Stomach (tissue), 4 donors: ENCODE data around the gene SLA2.

Source experiments
- CTCF ChIP-seq, 7 experiments: fragments of 450-650 bp in 4 of 7; fragments of 200-600 bp in 3 of 7; sonication (generic) in 3 of 7; IDR thresholded peaks; one replicate each; pipeline ENCODE4 v1.5.1; 2016 to 2019; ENCODE audit warnings: antibody characterized with exemption in 7 of 7, control low read depth in 2 of 7, mild to moderate bottlenecking in 1 of 7
- EP300 ChIP-seq: sonication (generic); formaldehyde crosslinking; IDR thresholded peaks from one replicate; pipeline ENCODE4 v1.6.1; 2017; ENCODE audit warnings: antibody characterized with exemption
- POLR2A ChIP-seq, 4 donors: fragments of 450-650 bp; IDR thresholded peaks; one replicate each; pipeline ENCODE4 v1.6.1; 2016; ENCODE audit warnings: antibody characterized with exemption in 4 of 4, control low read depth in 2 of 4, mild to moderate bottlenecking in 1 of 4, moderate library complexity in 1 of 4
- POLR2AphosphoS5 ChIP-seq, 3 donors: sonication (generic); formaldehyde crosslinking; IDR thresholded peaks; one replicate each; pipeline ENCODE4 v1.6.1; 2016; ENCODE audit warnings: antibody characterized with exemption in 3 of 3

GRCh38 chr20:36605399-36606157, 40.4 kb downstream of the SLA2 start, which contains the start of gene RAB5IF:
- TF ChIP-seq EP300 (peak; percentile 5), POLR2AphosphoS5 (IDR thresholded peaks at IDR 0.05) (peak; percentile 89 to 98 (median 90)), CTCF (IDR thresholded peaks at IDR 0.05) (peak in 5 of 7 experiments; percentile 72 to 99 (median 93)), POLR2A (IDR thresholded peaks at IDR 0.05) (peak in 1 of 4 donors; percentile 40)
